ENCODE data around the gene C4orf36. TPM values are rescaled to one million over a fixed set of nuclear protein-coding genes. Genes with fewer than 3 reads are reported as not detected.

The C4orf36 gene
- total RNA-seq, 2 donors from 2014 or later, result not detected

DNA sequence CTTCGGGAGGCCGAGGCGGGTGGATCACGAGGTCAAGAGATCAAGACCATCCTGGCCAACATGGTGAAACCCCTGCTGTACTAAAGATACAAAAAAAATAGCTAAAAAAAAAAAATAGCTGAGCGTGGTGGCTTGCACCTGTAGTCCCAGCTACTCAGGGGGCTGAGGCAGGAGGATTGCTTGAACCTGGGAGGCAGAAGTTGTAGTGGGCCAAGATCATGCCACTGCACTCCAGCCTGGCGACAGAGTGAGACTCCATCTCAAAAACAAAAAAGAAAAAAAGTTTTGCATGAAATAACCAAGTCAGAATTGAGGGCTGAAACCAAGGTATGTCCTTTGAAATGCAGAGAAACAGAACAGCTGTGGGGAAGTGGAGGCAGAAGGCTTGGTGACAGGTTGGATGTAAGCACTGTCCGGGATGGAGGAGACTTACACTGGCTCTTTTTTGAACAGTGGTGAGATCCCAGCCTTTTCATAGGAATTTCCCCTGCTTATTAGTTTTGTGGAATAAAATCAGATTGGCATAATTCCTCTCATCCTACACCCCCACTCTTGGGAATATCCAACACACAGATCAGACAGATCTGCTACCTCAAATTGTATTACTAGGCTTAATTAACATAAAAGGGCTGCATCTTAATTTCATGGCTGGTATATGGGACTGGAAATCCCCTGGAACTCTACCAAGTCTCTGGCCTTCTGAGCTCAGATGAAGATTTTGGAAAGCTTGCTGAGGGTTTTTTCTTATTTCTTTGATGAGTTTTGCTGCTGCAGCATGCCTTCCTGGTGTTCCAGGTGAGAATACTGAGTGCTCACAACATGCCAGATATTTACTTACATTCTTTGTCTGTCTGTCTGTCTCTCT is 18.8 kb upstream of the C4orf36 start:
- Histone ChIP-seq H3K4me1 (ENCODE audit: control insufficient read depth in 1 of 2, low read depth in 2 of 2) (peaks cover 7 to 26% of the 10 kb centered on the region in 2 donors), H3K27ac (no peak overlapping the region), H3K36me3 (no peaks in the 10 kb centered on the region), H3K9me3 (no peaks in the 10 kb centered on the region), H3K4me3 (no peak overlapping the region), H3K27me3 (replicated peaks; ENCODE audit: insufficient read depth) (no peaks in the 10 kb centered on the region)
- DNase-seq (ENCODE audit: low spot score) (no peak), ATAC-seq (ENCODE audit: insufficient number of reproducible peaks, low FRiP score, low read depth) (no peak)
- TF ChIP-seq, protein P1, sequence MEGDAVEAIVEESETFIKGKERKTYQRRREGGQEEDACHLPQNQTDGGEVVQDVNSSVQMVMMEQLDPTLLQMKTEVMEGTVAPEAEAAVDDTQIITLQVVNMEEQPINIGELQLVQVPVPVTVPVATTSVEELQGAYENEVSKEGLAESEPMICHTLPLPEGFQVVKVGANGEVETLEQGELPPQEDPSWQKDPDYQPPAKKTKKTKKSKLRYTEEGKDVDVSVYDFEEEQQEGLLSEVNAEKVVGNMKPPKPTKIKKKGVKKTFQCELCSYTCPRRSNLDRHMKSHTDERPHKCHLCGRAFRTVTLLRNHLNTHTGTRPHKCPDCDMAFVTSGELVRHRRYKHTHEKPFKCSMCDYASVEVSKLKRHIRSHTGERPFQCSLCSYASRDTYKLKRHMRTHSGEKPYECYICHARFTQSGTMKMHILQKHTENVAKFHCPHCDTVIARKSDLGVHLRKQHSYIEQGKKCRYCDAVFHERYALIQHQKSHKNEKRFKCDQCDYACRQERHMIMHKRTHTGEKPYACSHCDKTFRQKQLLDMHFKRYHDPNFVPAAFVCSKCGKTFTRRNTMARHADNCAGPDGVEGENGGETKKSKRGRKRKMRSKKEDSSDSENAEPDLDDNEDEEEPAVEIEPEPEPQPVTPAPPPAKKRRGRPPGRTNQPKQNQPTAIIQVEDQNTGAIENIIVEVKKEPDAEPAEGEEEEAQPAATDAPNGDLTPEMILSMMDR (IDR thresholded peaks at IDR 0.05), result no peak

DNA sequence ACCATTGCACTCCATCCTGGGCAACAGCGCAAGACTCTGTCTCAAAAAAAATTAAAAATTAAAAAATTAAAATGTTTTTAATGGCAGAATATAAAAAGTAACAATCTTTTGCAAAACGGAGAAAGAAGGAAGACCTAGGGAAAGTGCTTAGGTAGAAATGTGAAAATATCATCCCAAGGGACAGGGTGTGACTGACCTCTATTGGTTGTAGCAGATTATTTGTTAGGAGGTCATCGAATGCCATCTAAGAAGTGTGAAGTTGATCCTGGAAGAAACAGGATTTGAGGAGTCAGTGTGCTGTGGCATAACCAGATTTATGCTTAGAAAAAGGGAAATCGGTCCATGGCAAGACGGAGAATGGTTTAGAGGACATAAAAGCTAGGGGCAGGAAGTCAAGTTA is 18.1 kb upstream of the C4orf36 start:
- no peak for ATAC-seq (ENCODE audit: insufficient number of reproducible peaks, low FRiP score, low read depth)
- H3K27me3 ChIP-seq (replicated peaks; ENCODE audit: insufficient read depth), result no peaks in the 10 kb centered on the region
- no peaks in the 10 kb centered on the region for H3K36me3 ChIP-seq
- TF ChIP-seq, protein P1 (IDR thresholded peaks at IDR 0.05), result no peak
- H3K4me3 ChIP-seq, result no peak overlapping the region
- no peak for DNase-seq (ENCODE audit: low spot score)
- peaks cover 7 to 26% of the 10 kb centered on the region in 2 donors for H3K4me1 ChIP-seq (ENCODE audit: control insufficient read depth in 1 of 2, low read depth in 2 of 2)
- H3K9me3 ChIP-seq, result no peaks in the 10 kb centered on the region
- H3K27ac ChIP-seq, result no peak overlapping the region

GRCh38 chr4:86909546-86910295 is 17.5 kb upstream of the C4orf36 start:
- H3K9me3 ChIP-seq, result no peaks in the 10 kb centered on the region
- no peak overlapping the region for H3K27ac ChIP-seq
- H3K27me3 ChIP-seq (replicated peaks; ENCODE audit: insufficient read depth), result no peaks in the 10 kb centered on the region
- H3K36me3 ChIP-seq, result no peaks in the 10 kb centered on the region
- TF ChIP-seq, protein P1 (IDR thresholded peaks at IDR 0.05), result no peak
- DNase-seq (ENCODE audit: low spot score) (no peak), ATAC-seq (ENCODE audit: insufficient number of reproducible peaks, low FRiP score, low read depth) (no peak)
- peaks cover 7 to 30% of the 10 kb centered on the region in 2 donors for H3K4me1 ChIP-seq (ENCODE audit: control insufficient read depth in 1 of 2, low read depth in 2 of 2)
- no peak overlapping the region for H3K4me3 ChIP-seq

DNA sequence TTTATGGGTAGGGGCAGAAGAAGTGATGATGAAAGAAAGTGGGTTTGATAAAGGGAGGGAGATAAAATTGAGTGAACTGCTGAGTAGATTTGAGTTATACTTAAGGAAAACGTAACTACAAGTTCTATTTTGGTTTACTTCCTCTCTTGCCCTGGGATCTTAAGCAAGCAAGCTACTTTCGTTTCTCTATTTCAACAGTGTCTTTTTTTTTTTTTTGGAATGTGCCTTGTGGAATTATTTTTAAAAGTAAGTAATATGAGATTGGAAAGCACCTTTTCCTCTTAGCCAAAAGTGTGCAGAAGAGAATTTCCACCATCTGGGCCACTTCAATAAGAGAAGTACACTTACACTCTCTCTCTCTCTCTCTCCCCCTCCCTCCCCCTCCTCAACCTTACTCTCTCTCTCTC is 16.0 kb upstream of the C4orf36 start:
- TF ChIP-seq, protein P1 (IDR thresholded peaks at IDR 0.05), result no peak
- ATAC-seq (ENCODE audit: insufficient number of reproducible peaks, low FRiP score, low read depth), result peak; percentile 34

GRCh38 chr4:86901864-86902263 is 9.6 kb upstream of the C4orf36 start:
- peaks cover 0 to 5% of the 10 kb centered on the region in 2 donors for H3K4me1 ChIP-seq (ENCODE audit: control insufficient read depth in 1 of 2, low read depth in 2 of 2)
- no peaks in the 10 kb centered on the region for H3K9me3 ChIP-seq
- H3K36me3 ChIP-seq, result no peaks in the 10 kb centered on the region
- ATAC-seq (ENCODE audit: insufficient number of reproducible peaks, low FRiP score, low read depth) (no peak), DNase-seq (ENCODE audit: low spot score) (no peak)
- H3K4me3 ChIP-seq, result no peak overlapping the region
- TF ChIP-seq, protein P1 (IDR thresholded peaks at IDR 0.05), result no peak
- H3K27ac ChIP-seq, result no peak overlapping the region
- H3K27me3 ChIP-seq (replicated peaks; ENCODE audit: insufficient read depth), result no peaks in the 10 kb centered on the region

More for the DNA sequence above, 16.0 kb upstream of the C4orf36 start:
- H3K36me3 ChIP-seq, result no peaks in the 10 kb centered on the region
- H3K4me1 ChIP-seq (ENCODE audit: control insufficient read depth in 1 of 2, low read depth in 2 of 2), result peaks cover 7 to 32% of the 10 kb centered on the region in 2 donors
- no peaks in the 10 kb centered on the region for H3K27me3 ChIP-seq (replicated peaks; ENCODE audit: insufficient read depth)
- no peaks in the 10 kb centered on the region for H3K9me3 ChIP-seq
- H3K4me3 ChIP-seq, result peak overlapping the region; percentile 42
- peak overlapping the region; percentile 44 to 53 for H3K27ac ChIP-seq
- no peak for DNase-seq (ENCODE audit: low spot score)
